ENCODE results near the gene FUT7. TPM values are rescaled to one million over a fixed set of nuclear protein-coding genes. Genes with fewer than 3 reads are reported as not detected.

The FUT7 gene
- polyA plus RNA-seq, 3 donors: 6.1 to 13.4 (median 10.5) TPM

DNA sequence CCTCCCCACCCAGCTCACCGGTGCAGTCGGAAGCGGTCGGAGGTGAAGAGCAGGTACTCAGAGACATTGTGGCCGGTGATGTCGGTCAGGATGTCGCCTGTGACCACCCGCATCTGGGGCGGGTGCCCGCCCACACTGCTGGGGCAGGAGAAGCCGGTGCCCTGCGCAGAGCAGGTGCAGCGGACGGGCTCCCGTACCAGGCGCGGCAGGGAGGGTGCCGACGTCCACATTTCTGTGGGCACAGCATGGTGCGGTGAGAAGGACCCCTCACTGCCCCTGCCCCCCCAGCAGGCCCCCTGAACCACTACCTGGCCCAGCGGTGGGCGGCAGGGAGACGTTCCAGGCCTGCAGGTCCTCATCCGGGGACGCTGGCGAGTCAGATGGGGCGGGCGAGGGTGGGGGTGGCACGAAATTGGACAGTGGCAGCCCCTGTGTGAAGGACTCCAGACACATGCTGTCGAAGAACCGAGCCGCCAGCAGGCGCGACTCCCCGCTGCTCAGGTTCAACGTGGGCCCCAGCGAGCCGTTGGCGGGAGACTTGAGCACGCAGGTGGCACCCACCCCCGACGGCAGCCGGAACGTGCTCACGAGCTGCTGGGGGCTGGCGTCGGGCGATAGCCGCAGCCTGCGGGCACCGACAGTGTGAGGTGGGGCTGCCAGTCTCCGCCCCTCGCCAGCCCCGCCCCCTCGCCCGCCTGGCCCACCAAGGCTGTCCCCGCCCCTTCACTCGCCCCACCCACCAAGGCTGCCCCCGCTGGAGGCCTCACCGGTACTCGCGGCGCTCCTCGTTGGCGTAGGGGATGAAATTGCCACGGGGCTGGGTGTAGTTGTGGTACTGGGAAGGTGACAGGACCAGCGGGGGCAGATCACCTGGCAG, 19.0 kb downstream of the FUT7 start:
- no peaks in the 10 kb centered on the region for H3K27me3 ChIP-seq (ENCODE audit: control insufficient read depth in 2 of 2, insufficient read depth in 2 of 2, low read length in 2 of 2)
- H4K20me1 ChIP-seq (ENCODE audit: insufficient read depth, low read length): no peaks in the 10 kb centered on the region
- no peaks in the 10 kb centered on the region for H3K79me2 ChIP-seq (ENCODE audit: insufficient read depth, low read length)
- Mint-ChIP-seq H3K27me3 (ENCODE audit: low read depth in 3 of 3) (peaks cover 0 to 3% (median 0%) of the 10 kb centered on the region in 3 donors), H3K4me3 (no peak overlapping the region), H3K36me3 (peaks cover 9 to 33% of the 10 kb centered on the region in 2 donors), H3K27ac (no peak overlapping the region), H3K4me1 (no peaks in the 10 kb centered on the region), H3K9me3 (peaks cover 0 to 6% (median 0%) of the 10 kb centered on the region in 7 donors)
- no peaks in the 10 kb centered on the region for H3K4me1 ChIP-seq (ENCODE audit: control insufficient read depth in 1 of 2, insufficient read depth in 2 of 2, low read length in 2 of 2)
- no peaks in the 10 kb centered on the region for H3K9me3 ChIP-seq (replicated peaks in 1 of 2; ENCODE audit: control insufficient read depth in 1 of 2, insufficient read depth in 1 of 2, low read length in 2 of 2)
- intact Hi-C loops (cut with micrococcal nuclease): no loop called here
- H3K9ac ChIP-seq (ENCODE audit: insufficient read depth, low read length, poor library complexity, severe bottlenecking): no peak overlapping the region
- no peak for DNase-seq
- no peak overlapping the region for H3K4me2 ChIP-seq (replicated peaks; ENCODE audit: extremely low read depth, low read length, poor library complexity, severe bottlenecking)
- TF ChIP-seq, protein P1, sequence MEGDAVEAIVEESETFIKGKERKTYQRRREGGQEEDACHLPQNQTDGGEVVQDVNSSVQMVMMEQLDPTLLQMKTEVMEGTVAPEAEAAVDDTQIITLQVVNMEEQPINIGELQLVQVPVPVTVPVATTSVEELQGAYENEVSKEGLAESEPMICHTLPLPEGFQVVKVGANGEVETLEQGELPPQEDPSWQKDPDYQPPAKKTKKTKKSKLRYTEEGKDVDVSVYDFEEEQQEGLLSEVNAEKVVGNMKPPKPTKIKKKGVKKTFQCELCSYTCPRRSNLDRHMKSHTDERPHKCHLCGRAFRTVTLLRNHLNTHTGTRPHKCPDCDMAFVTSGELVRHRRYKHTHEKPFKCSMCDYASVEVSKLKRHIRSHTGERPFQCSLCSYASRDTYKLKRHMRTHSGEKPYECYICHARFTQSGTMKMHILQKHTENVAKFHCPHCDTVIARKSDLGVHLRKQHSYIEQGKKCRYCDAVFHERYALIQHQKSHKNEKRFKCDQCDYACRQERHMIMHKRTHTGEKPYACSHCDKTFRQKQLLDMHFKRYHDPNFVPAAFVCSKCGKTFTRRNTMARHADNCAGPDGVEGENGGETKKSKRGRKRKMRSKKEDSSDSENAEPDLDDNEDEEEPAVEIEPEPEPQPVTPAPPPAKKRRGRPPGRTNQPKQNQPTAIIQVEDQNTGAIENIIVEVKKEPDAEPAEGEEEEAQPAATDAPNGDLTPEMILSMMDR (IDR thresholded peaks at IDR 0.05): no peak
- no peak overlapping the region for H3K27ac ChIP-seq (ENCODE audit: low read depth in 1 of 2, low read length in 2 of 2)
- H2AFZ ChIP-seq (ENCODE audit: insufficient read depth, low read depth, low read length, poor library complexity, severe bottlenecking): no peak overlapping the region
- H3K4me3 ChIP-seq (replicated peaks in 1 of 3; ENCODE audit: low read depth in 2 of 3, low read length in 3 of 3): no peak overlapping the region
- peaks cover 0 to 3% of the 10 kb centered on the region in 2 donors for H3K36me3 ChIP-seq (replicated peaks in 1 of 2; ENCODE audit: control insufficient read depth in 1 of 2, insufficient read depth in 2 of 2, low read length in 2 of 2)
- WGBS (ENCODE audit: insufficient coverage): 96% methylated on average over 44 of the region's 67 CpGs

DNA sequence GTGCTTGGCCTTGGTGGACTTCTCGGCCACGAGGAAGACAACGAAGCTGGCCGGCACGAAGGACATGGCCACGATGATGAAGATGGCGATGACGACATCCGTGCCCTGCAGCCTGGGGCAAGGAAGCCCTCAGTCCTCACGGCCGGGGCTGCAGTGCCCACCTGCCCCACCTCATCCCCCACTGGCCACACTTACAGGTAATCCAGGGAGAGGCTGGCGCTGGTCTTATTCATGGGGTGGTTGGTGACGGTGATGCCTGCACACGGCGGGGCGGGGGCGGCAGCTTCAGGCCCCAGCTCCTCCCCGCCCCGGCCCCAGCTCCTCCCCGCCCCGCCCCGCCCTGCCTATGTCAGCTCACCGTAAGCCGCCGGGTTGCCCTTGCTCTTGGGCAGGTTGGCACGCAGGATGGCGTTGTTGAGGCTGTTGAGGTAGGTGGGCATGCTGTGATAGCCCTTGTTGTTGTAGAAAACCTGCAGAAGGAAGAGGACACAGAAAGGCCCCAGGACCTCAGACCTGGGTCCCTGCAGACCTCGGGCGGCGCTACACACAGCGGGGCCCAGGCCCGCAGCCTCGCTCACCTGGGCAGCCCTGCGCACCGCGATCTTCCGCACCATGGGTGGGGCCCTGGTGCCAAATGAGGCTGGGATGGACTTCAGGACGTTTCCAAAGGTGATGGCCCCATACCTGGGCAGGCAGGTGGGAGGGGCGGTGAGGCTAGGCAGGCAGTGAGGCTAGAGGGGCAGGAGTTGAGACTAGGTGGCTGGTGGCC, 19.8 kb downstream of the FUT7 start:
- Mint-ChIP-seq H3K27me3 (ENCODE audit: low read depth in 3 of 3) (peaks cover 0 to 3% (median 0%) of the 10 kb centered on the region in 3 donors), H3K36me3 (peaks cover 9 to 31% of the 10 kb centered on the region in 2 donors)
- H3K4me2 ChIP-seq (replicated peaks; ENCODE audit: extremely low read depth, low read length, poor library complexity, severe bottlenecking): no peak overlapping the region

More for the DNA sequence above, 19.8 kb downstream of the FUT7 start:
- no peaks in the 10 kb centered on the region for H4K20me1 ChIP-seq (ENCODE audit: insufficient read depth, low read length)
- H3K4me3 Mint-ChIP-seq: no peak overlapping the region
- H3K4me1 Mint-ChIP-seq: no peaks in the 10 kb centered on the region
- whole genome bisulfite sequencing (ENCODE audit: insufficient coverage): 95% methylated on average over 24 of the region's 39 CpGs
- no peak overlapping the region for H3K4me3 ChIP-seq (replicated peaks in 1 of 3; ENCODE audit: low read depth in 2 of 3, low read length in 3 of 3)
- intact Hi-C loops (cut with micrococcal nuclease): no loop called here
- no peaks in the 10 kb centered on the region for H3K79me2 ChIP-seq (ENCODE audit: insufficient read depth, low read length)
- no peaks in the 10 kb centered on the region for H3K27me3 ChIP-seq (ENCODE audit: control insufficient read depth in 2 of 2, insufficient read depth in 2 of 2, low read length in 2 of 2)
- no peaks in the 10 kb centered on the region for H3K9me3 ChIP-seq (replicated peaks in 1 of 2; ENCODE audit: control insufficient read depth in 1 of 2, insufficient read depth in 1 of 2, low read length in 2 of 2)
- H3K27ac Mint-ChIP-seq: no peak overlapping the region
- H2AFZ ChIP-seq (ENCODE audit: insufficient read depth, low read depth, low read length, poor library complexity, severe bottlenecking): no peak overlapping the region
- no peak overlapping the region for H3K27ac ChIP-seq (ENCODE audit: low read depth in 1 of 2, low read length in 2 of 2)
- no peaks in the 10 kb centered on the region for H3K4me1 ChIP-seq (ENCODE audit: control insufficient read depth in 1 of 2, insufficient read depth in 2 of 2, low read length in 2 of 2)
- H3K9ac ChIP-seq (ENCODE audit: insufficient read depth, low read length, poor library complexity, severe bottlenecking): no peak overlapping the region
- H3K9me3 Mint-ChIP-seq: peaks cover 0 to 6% (median 0%) of the 10 kb centered on the region in 7 donors
- DNase-seq: no peak
- TF ChIP-seq, protein P1 (IDR thresholded peaks at IDR 0.05): no peak
- peaks cover 0 to 3% of the 10 kb centered on the region in 2 donors for H3K36me3 ChIP-seq (replicated peaks in 1 of 2; ENCODE audit: control insufficient read depth in 1 of 2, insufficient read depth in 2 of 2, low read length in 2 of 2)

All from CD14-positive monocyte (primary cell).